GM12878 (cell line): ENCODE measurements around the gene XPC. TPM values are rescaled to one million over a fixed set of nuclear protein-coding genes. Genes with fewer than 3 reads are reported as not detected.

Source experiments
- ATAC-seq: fragments of 200-7000 bp; cut with Tn5 transposase; 3 replicates; pipeline ENCODE4 v1.9.1; 2020; ENCODE audit warnings: mild to moderate bottlenecking, moderate library complexity
- BruUV-seq: library from RNA; stranded (reverse); fragments of 400-500 nt; replicated peaks from 2 replicates; lab custom pipeline; 2021; lab: Mats Ljungman, UMichigan
- CTCF ChIA-PET: fragments of 300-600 bp; sonication (Branson Sonifier 250); formaldehyde crosslinking; extraction: SDS; loops from one replicate; lab custom pipeline; 2021; ENCODE audit warnings: inconsistent platforms; lab: Yijun Ruan, JAX
- POLR2A ChIA-PET: fragments of 350-600 bp; formaldehyde crosslinking; extraction: SDS; loops from one replicate; lab custom pipeline; 2021; ENCODE audit warnings: inconsistent platforms; lab: Charles Lee
- RAD21 ChIA-PET: fragments of 300-600 bp; sonication (Branson Sonifier 250); formaldehyde crosslinking; loops from one replicate; lab custom pipeline; 2023; ENCODE audit warnings: antibody characterized with exemption; ENCODE audit not compliant: unreplicated experiment; lab: Charles Lee
- SMC1A ChIA-PET: fragments of 300-600 bp; sonication (Branson Sonifier 250); formaldehyde crosslinking; loops from one replicate; lab custom pipeline; 2023; ENCODE audit not compliant: unreplicated experiment, uncharacterized antibody; lab: Charles Lee
- DNase-seq: peaks from one replicate; pipeline ENCODE4 v3.0.0-alpha.2; 2011; ENCODE audit warnings: low read depth, low spot score
- FAIRE-seq: peaks from 3 replicates; lab custom pipeline; 2011; peaks lifted over from hg19 to GRCh38; lab: Jason Lieb, UNC
- H2AFZ ChIP-seq: 2 replicates; pipeline ENCODE4 v1.6.0; 2011; ENCODE audit warnings: low read depth, low read length, control low read depth; ENCODE audit not compliant: control insufficient read depth
- H3K27ac ChIP-seq: 2 replicates; pipeline ENCODE4 v1.5.1; 2011; ENCODE audit warnings: control low read depth; ENCODE audit not compliant: control insufficient read depth, insufficient read depth
- H3K27me3 ChIP-seq, 2 experiments: replicated peaks in 1 of 2; 2 replicates each; pipeline versions ENCODE4 v1.6.0 to v1.6.1; 2011; ENCODE audit warnings: low read length in 1 of 2; ENCODE audit not compliant: control insufficient read depth in 2 of 2, insufficient read depth in 2 of 2
- H3K36me3 ChIP-seq, 2 experiments: 2 replicates each; pipeline ENCODE4 v1.5.1; 2011; ENCODE audit warnings: low read length in 1 of 2; ENCODE audit not compliant: control insufficient read depth in 2 of 2, insufficient read depth in 2 of 2
- H3K4me1 ChIP-seq: 2 replicates; pipeline ENCODE4 v1.6.1; 2011; ENCODE audit warnings: mild to moderate bottlenecking, low read length, moderate library complexity, mixed read lengths; ENCODE audit not compliant: control insufficient read depth, insufficient read depth
- H3K4me2 ChIP-seq: 2 replicates; pipeline ENCODE4 v1.6.0; 2011; ENCODE audit warnings: control low read depth; ENCODE audit not compliant: control insufficient read depth, insufficient read depth
- H3K4me3 ChIP-seq: fragments of 200-600 bp; sonication (generic); 2 replicates; pipeline ENCODE4 v1.5.1; 2016
- H3K79me2 ChIP-seq: 2 replicates; pipeline ENCODE4 v1.6.0; 2011; ENCODE audit warnings: low read length; ENCODE audit not compliant: control insufficient read depth, insufficient read depth
- H3K9ac ChIP-seq: 2 replicates; pipeline ENCODE4 v1.8.0; 2011; ENCODE audit warnings: low read length, control low read depth, mixed read lengths; ENCODE audit not compliant: control insufficient read depth, insufficient read depth
- H3K9me3 ChIP-seq: replicated peaks from 3 replicates; pipeline ENCODE4 v1.5.1; 2011; ENCODE audit warnings: mild to moderate bottlenecking, low read length; ENCODE audit not compliant: control insufficient read depth, insufficient read depth
- H4K20me1 ChIP-seq: 2 replicates; pipeline ENCODE4 v1.6.0; 2011; ENCODE audit not compliant: control insufficient read depth, insufficient read depth
- BCL11A ChIP-seq: IDR thresholded peaks from 2 replicates; pipeline ENCODE4 v1.6.1; 2011; ENCODE audit warnings: low read depth, low read length
- BMI1 ChIP-seq: fragments of 450-650 bp; IDR thresholded peaks from 2 replicates; pipeline ENCODE4 v1.6.1; 2016; ENCODE audit warnings: mild to moderate bottlenecking, moderate library complexity, borderline replicate concordance
- BRCA1 ChIP-seq: IDR thresholded peaks from 2 replicates; pipeline ENCODE4 v1.6.1; 2011; ENCODE audit warnings: low read depth, low read length, improper control_type of control experiment
- EZH2 ChIP-seq: IDR thresholded peaks from 2 replicates; pipeline ENCODE4 v1.6.1; 2012; ENCODE audit warnings: low read depth, mild to moderate bottlenecking, control low read depth, inconsistent platforms, low read length, borderline replicate concordance; ENCODE audit not compliant: control insufficient read depth
- FOXK2 ChIP-seq: fragments of 450-650 bp; IDR thresholded peaks from 2 replicates; pipeline ENCODE4 v1.6.1; 2017; ENCODE audit warnings: mild to moderate bottlenecking, moderate library complexity
- JUND ChIP-seq: IDR thresholded peaks from 2 replicates; pipeline ENCODE4 v1.6.1; 2012; ENCODE audit warnings: low read depth, mild to moderate bottlenecking, low read length, improper control_type of control experiment, moderate library complexity
- MTA2 ChIP-seq: fragments of 450-650 bp; IDR thresholded peaks from 2 replicates; pipeline ENCODE4 v1.6.1; 2016; ENCODE audit warnings: low read depth, mild to moderate bottlenecking, moderate library complexity
- NRF1 ChIP-seq: conservative IDR thresholded peaks from 2 replicates; pipeline ENCODE4 v1.6.1; 2011; ENCODE audit warnings: mild to moderate bottlenecking, low read depth, low read length, improper control_type of control experiment
- PAX5 ChIP-seq: IDR thresholded peaks from 2 replicates; pipeline ENCODE4 v1.6.1; 2011; ENCODE audit warnings: low read depth, low read length, borderline replicate concordance
- PBX3 ChIP-seq: IDR thresholded peaks from 2 replicates; pipeline ENCODE4 v1.6.1; 2011; ENCODE audit warnings: mild to moderate bottlenecking, low read depth, low read length, moderate library complexity; ENCODE audit not compliant: insufficient replicate concordance
- SIX5 ChIP-seq: IDR thresholded peaks from 2 replicates; pipeline ENCODE4 v1.6.1; 2011; ENCODE audit warnings: mild to moderate bottlenecking, low read depth, low read length, moderate library complexity; ENCODE audit not compliant: severe bottlenecking
- ZBTB11 ChIP-seq: fragments of 450-650 bp; formaldehyde crosslinking; IDR thresholded peaks from 2 replicates; pipeline ENCODE4 v1.5.0; 2022; ENCODE audit warnings: mild to moderate bottlenecking, missing genetic modification characterization
- ZBTB4 ChIP-seq: fragments of 450-650 bp; formaldehyde crosslinking; IDR thresholded peaks from 2 replicates; pipeline ENCODE4 v1.4.0; 2022; ENCODE audit warnings: mild to moderate bottlenecking, moderate library complexity
- ZNF274 ChIP-seq: IDR thresholded peaks from one replicate; pipeline ENCODE4 v1.8.0; 2011; ENCODE audit not compliant: insufficient read length, insufficient read depth
- WGBS: methylation state at CpG from one replicate; pipeline ENCODE4 v1.1.6; 2016; ENCODE audit warnings: low lambda C conversion rate; ENCODE audit not compliant: insufficient replicate concordance, insufficient coverage; ENCODE audit errors: missing lambda C conversion rate; 5-methylcytosine and 5-hydroxymethylcytosine counted together
- in situ Hi-C: fragments of 300-500 bp; cut with MboI; formaldehyde crosslinking; loops from 9 replicates; pipeline ENCODE4 v1.14.3; 2018; ENCODE audit warnings: mixed read lengths
- intact Hi-C: fragments of 100-400 bp; cut with micrococcal nuclease; formaldehyde crosslinking; loops from one replicate; pipeline ENCODE4 v1.14.2; 2022; ENCODE audit not compliant: unreplicated experiment
- polyA plus RNA-seq, 11 experiments: library from polyadenylated mRNA; depleted of rRNA in 4 of 11; unstranded in 6 of 11; stranded (reverse) in 5 of 11; fragments of >200 nt; fragmentation: Nextera tagmentation in 4 of 11; fragmentation: Illumina TruSeq in 1 of 11; extraction: Ambion mirVana in 4 of 11; extraction: Trizol in 1 of 11; gene quantifications; 1 replicate in 1 of 11; 2 replicates in 10 of 11; pipeline versions ENCODE4 v1.2.1 to v1.2.3, GENCODE V29; 2011 to 2016; ENCODE audit warnings: inconsistent platforms in 2 of 11, missing spikeins in 2 of 11, low read depth in 1 of 11
- total RNA-seq, 4 experiments: library from RNA; depleted of rRNA in 3 of 4; stranded (reverse); fragments of >200 nt in 3 of 4; fragmentation: Illumina TruSeq in 1 of 4; extraction: Trizol in 1 of 4; gene quantifications; 2 replicates each; pipeline versions ENCODE4 v1.2.1 to v1.2.3, GENCODE V29; 2013 to 2021

Gene XPC
- total and polyA plus RNA-seq, 10 of the 15 experiments (the other 5 are each of a cell fraction or from before 2014, with no cell fraction given): 4.0 to 48.3 (median 29.8) TPM

GRCh38 chr3:14130707-14131106 is 47.7 kb downstream of the XPC start (continued):
- no peak for TF ChIP-seq PBX3
- TF ChIP-seq ZBTB4: no peak
- no peak for TF ChIP-seq BRCA1
- TF ChIP-seq BCL11A: no peak
- TF ChIP-seq JUND: no peak
- TF ChIP-seq, all 136 proteins: peak for 0

- Histone ChIP-seq H3K27ac (no peak overlapping the region), H3K9ac (no peak overlapping the region), H3K36me3 (peaks cover 25 to 30% of the 10 kb centered on the region in 2 experiments), H3K9me3 (no peaks in the 10 kb centered on the region), H3K79me2 (peaks cover 30% of the 10 kb centered on the region), H3K4me1 (peaks cover 8% of the 10 kb centered on the region), H3K27me3 (no peaks in the 10 kb centered on the region), H3K4me2 (no peak overlapping the region), H4K20me1 (no peaks in the 10 kb centered on the region), H2AFZ (no peak overlapping the region), H3K4me3 (no peak overlapping the region)
- in situ Hi-C loops: no loop called here
- TF ChIP-seq ZNF274: no peak
- TF ChIP-seq BMI1: no peak
- no peak for TF ChIP-seq FOXK2
- no peak for TF ChIP-seq EZH2
- TF ChIP-seq NRF1: no peak
- no peak for TF ChIP-seq SIX5
- TF ChIP-seq PBX3: no peak
- TF ChIP-seq ZBTB11: no peak
- no peak for TF ChIP-seq PAX5
- no peak for TF ChIP-seq BCL11A
- TF ChIP-seq MTA2: no peak
- ChIA-PET POLR2A (no interaction called here), SMC1A (no interaction called here), RAD21 (no interaction called here), CTCF (no interaction called here)
- DNase-seq (no peak), FAIRE-seq (no peak), ATAC-seq (no peak)
- intact Hi-C loops: no loop called here
- BruUV-seq: no TSS peak
- WGBS: 100% methylated on average over 4 of the region's 4 CpGs
Measured at GRCh38 chr3:14130230-14130629, 48.2 kb downstream of the XPC start.
